BJ (cell line): Measurements from ENCODE around the gene RFT1. TPM values are rescaled to one million over a fixed set of nuclear protein-coding genes. Genes with fewer than 3 reads are reported as not detected.

Source experiments
- CTCF ChIA-PET: fragments of 350-600 bp; formaldehyde crosslinking; extraction: SDS; loops from one replicate; lab custom pipeline; 2021; ENCODE audit warnings: antibody characterized with exemption, inconsistent platforms; lab: Yijun Ruan, JAX
- POLR2A ChIA-PET: fragments of 300-600 bp; sonication (Branson Sonifier 250); formaldehyde crosslinking; extraction: SDS; loops from one replicate; lab custom pipeline; 2021; ENCODE audit warnings: antibody characterized with exemption; lab: Charles Lee
- DNase-seq: peaks from one replicate; pipeline ENCODE4 v3.0.0-alpha.2; 2011; ENCODE audit warnings: low read depth
- H3K27me3 ChIP-seq: 2 replicates; pipeline ENCODE4 v1.6.0; 2011; ENCODE audit warnings: low read length; ENCODE audit not compliant: control insufficient read depth, insufficient read depth
- H3K36me3 ChIP-seq: 2 replicates; pipeline ENCODE4 v1.5.1; 2011; ENCODE audit warnings: low read length; ENCODE audit not compliant: control insufficient read depth, insufficient read depth
- H3K4me3 ChIP-seq: 2 replicates; pipeline ENCODE4 v1.5.1; 2011; ENCODE audit warnings: low read depth, mild to moderate bottlenecking, control low read depth, low read length
- polyA plus RNA-seq: library from polyadenylated mRNA; depleted of rRNA; stranded (reverse); fragments of >200 nt; gene quantifications from 2 replicates; pipeline ENCODE4 v1.2.3, GENCODE V29; 2011
- TF ChIP-seq, protein P1 (sequence below): IDR thresholded peaks from 2 replicates; pipeline ENCODE4 v1.5.1; 2011; ENCODE audit warnings: low read depth, mild to moderate bottlenecking, control low read depth, inconsistent platforms, low read length, moderate library complexity; ENCODE audit not compliant: insufficient read depth

The RFT1 gene
- polyA plus RNA-seq, 1 experiment = 27.9 TPM

DNA sequence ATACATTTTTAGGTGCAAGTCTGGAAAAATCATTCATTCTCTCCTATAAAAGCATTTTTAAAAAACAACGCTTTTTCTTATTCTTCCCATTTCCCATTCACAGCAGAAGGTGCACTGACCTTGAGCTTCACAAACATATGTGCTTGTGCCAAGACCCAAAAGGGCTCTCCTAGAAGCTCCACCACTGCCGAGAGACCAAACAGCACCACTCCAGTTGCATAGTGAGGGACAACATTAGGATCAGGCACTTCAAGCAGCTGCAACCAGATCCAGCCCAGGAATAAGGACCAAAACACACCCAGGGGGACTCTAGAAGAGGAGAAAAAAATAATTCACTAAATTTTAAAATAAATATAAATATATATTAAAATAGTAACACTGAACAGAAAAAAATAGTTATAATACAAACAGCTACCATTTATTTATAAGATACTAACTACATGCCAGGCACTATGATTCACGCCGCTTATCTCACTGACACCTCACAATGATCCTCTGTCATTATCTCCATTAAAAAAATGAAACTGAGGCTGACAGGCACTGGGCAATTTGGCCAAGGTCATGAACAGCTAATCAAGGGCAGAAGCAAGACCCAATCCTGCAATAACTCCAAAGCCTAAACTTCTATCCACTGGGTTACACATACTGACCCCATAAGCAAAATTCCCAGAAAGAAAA lies 7.8 kb downstream of the RFT1 start:
- ChIA-PET POLR2A (no interaction called here), CTCF (interaction anchor here (0.5 to 2.0 kb wide), 9 partner anchors 8 to 73 kb away, joined by 3 to 14 read pairs (median 4); no protein-coding TSS in a partner anchor)
- Histone ChIP-seq H3K36me3 (peaks cover 41% of the 10 kb centered on the region), H3K27me3 (no peaks in the 10 kb centered on the region), H3K4me3 (no peak overlapping the region)
- TF ChIP-seq, protein P1, sequence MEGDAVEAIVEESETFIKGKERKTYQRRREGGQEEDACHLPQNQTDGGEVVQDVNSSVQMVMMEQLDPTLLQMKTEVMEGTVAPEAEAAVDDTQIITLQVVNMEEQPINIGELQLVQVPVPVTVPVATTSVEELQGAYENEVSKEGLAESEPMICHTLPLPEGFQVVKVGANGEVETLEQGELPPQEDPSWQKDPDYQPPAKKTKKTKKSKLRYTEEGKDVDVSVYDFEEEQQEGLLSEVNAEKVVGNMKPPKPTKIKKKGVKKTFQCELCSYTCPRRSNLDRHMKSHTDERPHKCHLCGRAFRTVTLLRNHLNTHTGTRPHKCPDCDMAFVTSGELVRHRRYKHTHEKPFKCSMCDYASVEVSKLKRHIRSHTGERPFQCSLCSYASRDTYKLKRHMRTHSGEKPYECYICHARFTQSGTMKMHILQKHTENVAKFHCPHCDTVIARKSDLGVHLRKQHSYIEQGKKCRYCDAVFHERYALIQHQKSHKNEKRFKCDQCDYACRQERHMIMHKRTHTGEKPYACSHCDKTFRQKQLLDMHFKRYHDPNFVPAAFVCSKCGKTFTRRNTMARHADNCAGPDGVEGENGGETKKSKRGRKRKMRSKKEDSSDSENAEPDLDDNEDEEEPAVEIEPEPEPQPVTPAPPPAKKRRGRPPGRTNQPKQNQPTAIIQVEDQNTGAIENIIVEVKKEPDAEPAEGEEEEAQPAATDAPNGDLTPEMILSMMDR = no peak
- DNase-seq = no peak

DNA sequence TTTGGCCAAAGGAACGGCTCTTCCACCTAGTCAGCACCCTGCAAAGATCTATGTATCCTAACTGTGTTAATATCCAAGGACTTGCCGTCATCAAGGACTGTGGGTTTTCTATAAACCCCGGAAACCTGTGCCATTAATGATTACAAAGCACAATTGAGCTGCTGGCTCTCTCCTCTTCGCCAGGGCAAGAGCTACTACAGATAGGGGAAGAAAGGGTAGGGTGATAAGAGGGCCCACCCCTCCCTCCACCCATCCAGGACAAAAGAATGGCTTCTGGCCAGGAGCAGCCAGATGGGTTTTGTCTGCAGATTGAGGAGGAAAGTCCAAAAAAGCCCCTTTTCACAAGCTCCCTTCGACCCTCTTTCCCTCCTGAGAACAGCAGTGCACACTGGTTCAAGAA lies 9.9 kb downstream of the RFT1 start:
- ChIA-PET CTCF (interaction anchor here (0.8 to 1.3 kb wide), 3 partner anchors 11 to 76 kb away, joined by 3 to 4 read pairs (median 4); no protein-coding TSS in a partner anchor), POLR2A (no interaction called here)
- Histone ChIP-seq H3K4me3 (no peak overlapping the region), H3K36me3 (peaks cover 39% of the 10 kb centered on the region), H3K27me3 (no peaks in the 10 kb centered on the region)
- no peak for DNase-seq
- TF ChIP-seq, protein P1 = no peak

DNA sequence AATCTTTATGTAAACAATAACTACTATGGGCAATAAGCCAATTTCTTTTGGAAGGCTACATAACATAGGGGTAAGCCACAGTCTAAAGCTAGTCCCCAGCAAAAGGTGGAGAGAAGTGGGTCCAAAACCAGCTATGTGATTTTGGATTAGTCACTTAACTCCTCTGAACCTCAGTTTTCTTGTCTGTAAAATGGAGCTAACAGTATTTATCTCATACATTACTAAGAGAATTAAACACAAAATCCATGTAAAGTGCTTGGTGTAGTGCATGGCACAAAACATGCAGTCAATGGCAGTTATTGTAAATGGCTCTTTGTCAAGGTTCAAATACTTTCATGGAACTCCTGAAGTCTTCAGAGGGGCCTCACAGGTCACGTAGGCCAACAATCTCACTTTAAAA lies 13.3 kb downstream of the RFT1 start:
- Histone ChIP-seq H3K36me3 (peaks cover 22% of the 10 kb centered on the region), H3K27me3 (no peaks in the 10 kb centered on the region), H3K4me3 (no peak overlapping the region)
- ChIA-PET CTCF (interaction anchor here (0.8 to 5.5 kb wide), 4 partner anchors 18 to 78 kb away, joined by 3 to 89 read pairs (median 4); no protein-coding TSS in a partner anchor), POLR2A (no interaction called here)
- DNase-seq = no peak
- TF ChIP-seq, protein P1 = no peak

DNA sequence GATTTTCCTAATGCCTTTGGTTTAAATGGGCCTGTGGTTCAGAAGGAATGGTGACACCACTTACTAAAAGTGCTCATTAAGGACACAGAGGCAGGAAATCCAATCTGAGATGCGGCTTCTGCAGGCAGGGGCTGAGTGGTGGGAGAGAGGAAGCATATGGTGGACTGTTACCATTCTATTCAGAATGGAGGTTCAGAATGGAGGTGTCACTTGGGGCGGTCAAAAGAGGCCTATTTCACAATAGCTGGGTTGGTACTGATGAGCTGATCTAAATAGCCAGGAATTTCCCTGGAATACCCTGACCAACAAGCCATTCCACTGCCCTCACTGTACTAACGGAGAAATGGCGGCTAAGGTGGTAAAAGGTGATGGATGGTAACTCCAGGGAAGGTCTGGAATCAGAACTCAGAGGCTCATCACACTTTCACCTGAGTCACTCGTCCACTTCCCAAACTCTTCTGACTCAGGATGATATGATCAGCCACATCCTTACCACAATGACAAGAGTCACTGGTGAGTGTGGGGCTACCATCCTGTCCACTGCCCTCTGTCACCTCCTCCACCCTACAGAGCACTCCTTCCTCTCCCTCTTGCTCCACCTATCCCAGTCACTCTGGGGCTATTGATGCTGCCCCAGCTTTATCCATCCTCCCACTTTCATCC lies 15.7 kb downstream of the RFT1 start:
- CTCF ChIA-PET = interaction anchor here (0.6 to 5.5 kb wide), 26 partner anchors 8 to 371 kb away, joined by 3 to 89 read pairs (median 4); partner anchors contain the start of genes PRKCD and RFT1
- peaks cover 12% of the 10 kb centered on the region for H3K36me3 ChIP-seq

More for the DNA sequence above, 15.7 kb downstream of the RFT1 start:
- no peak overlapping the region for H3K4me3 ChIP-seq
- DNase-seq = no peak
- POLR2A ChIA-PET = no interaction called here
- H3K27me3 ChIP-seq = no peaks in the 10 kb centered on the region
- TF ChIP-seq, protein P1 = no peak
